Measurements from ENCODE around the gene TM6SF1.

Gene TM6SF1

GRCh38 chr15:83106994-83107840 is at the start of gene TM6SF1:
TM6SF1 (plus strand) TSS chr15:83107645; CDS start chr15:83107681, 36 bp downstream.
- TF ChIP-seq, protein P1, sequence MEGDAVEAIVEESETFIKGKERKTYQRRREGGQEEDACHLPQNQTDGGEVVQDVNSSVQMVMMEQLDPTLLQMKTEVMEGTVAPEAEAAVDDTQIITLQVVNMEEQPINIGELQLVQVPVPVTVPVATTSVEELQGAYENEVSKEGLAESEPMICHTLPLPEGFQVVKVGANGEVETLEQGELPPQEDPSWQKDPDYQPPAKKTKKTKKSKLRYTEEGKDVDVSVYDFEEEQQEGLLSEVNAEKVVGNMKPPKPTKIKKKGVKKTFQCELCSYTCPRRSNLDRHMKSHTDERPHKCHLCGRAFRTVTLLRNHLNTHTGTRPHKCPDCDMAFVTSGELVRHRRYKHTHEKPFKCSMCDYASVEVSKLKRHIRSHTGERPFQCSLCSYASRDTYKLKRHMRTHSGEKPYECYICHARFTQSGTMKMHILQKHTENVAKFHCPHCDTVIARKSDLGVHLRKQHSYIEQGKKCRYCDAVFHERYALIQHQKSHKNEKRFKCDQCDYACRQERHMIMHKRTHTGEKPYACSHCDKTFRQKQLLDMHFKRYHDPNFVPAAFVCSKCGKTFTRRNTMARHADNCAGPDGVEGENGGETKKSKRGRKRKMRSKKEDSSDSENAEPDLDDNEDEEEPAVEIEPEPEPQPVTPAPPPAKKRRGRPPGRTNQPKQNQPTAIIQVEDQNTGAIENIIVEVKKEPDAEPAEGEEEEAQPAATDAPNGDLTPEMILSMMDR (IDR thresholded peaks at IDR 0.05; ENCODE audit: insufficient read depth, low read depth, low read length, missing control alignments), result peak; percentile 11
- H3K4me3 ChIP-seq (ENCODE audit: low read depth, low read length), result peak within 1 kb of the TSS; percentile 77
- peak; percentile 44 for DNase-seq (ENCODE audit: low read depth)

DNA sequence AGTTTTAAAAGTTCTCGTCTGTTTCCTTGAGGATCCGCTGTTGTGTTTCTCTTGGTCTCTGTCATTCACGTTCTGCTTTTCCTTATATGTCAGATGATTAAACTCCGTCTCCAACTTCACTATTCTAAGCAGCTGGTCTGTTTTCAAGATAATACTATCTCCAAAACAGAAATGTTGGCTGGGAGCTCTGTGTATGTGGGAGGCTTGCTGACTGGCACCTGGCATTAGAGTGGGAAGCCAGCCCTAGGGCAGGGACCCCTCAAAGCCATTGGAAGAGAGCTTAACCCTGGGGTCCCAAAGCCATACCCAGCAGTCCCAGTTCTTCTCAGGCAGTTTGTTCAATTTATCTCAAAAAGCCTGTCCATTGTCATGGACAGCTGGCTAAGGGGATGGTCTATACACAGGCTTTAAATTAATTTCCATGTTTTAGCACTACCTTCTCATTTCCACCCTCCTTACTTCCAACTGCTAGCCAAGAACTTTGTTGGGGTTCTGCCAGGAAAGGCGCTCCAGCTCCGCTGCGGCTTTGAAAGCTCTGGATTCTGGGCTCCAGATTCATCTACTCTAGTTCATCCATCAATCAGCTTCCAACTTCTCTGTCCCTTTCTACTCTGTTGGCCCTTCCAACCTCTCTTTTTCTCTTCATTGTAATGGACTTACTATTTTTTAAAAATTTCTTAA is 49.6 kb upstream of the TM6SF1 start:
- no peak for DNase-seq (ENCODE audit: low read depth)
- H3K4me3 ChIP-seq (ENCODE audit: low read depth, low read length), result no peak overlapping the region
- TF ChIP-seq, protein P1 (IDR thresholded peaks at IDR 0.05; ENCODE audit: insufficient read depth, low read depth, low read length, missing control alignments), result no peak

GRCh38 chr15:83061680-83062079 is 45.8 kb upstream of the TM6SF1 start:
- H3K4me3 ChIP-seq (ENCODE audit: low read depth, low read length), result no peak overlapping the region
- DNase-seq (ENCODE audit: low read depth), result no peak
- TF ChIP-seq, protein P1 (IDR thresholded peaks at IDR 0.05; ENCODE audit: insufficient read depth, low read depth, low read length, missing control alignments), result no peak

- H3K4me3 ChIP-seq (ENCODE audit: low read depth, low read length), result peak overlapping the region; percentile 98; the same call in 1 of the 2 replicates
- TF ChIP-seq, protein P1 (IDR thresholded peaks at IDR 0.05; ENCODE audit: insufficient read depth, low read depth, low read length, missing control alignments), result no peak
- peak; percentile 38 for DNase-seq (ENCODE audit: low read depth)
Observed at GRCh38 chr15:83062768-83063180, 44.7 kb upstream of the TM6SF1 start.

GRCh38 chr15:83063551-83063950 is 43.9 kb upstream of the TM6SF1 start:
- peak overlapping the region; percentile 98 for H3K4me3 ChIP-seq (ENCODE audit: low read depth, low read length)
- TF ChIP-seq, protein P1 (IDR thresholded peaks at IDR 0.05; ENCODE audit: insufficient read depth, low read depth, low read length, missing control alignments), result no peak

GRCh38 chr15:83064859-83065258 is 42.6 kb upstream of the TM6SF1 start:
- DNase-seq (ENCODE audit: low read depth), result no peak
- peak overlapping the region; percentile 98 for H3K4me3 ChIP-seq (ENCODE audit: low read depth, low read length)
- TF ChIP-seq, protein P1 (IDR thresholded peaks at IDR 0.05; ENCODE audit: insufficient read depth, low read depth, low read length, missing control alignments), result no peak

More at GRCh38 chr15:83063551-83063950, 43.9 kb upstream of the TM6SF1 start:
- DNase-seq (ENCODE audit: low read depth), result peak; percentile 41

Measured in GM12865 (cell line).